ENCODE measurements around the gene KLHL40.
A peak's percentile ranks its signal among the peaks of the same experiment; 100 is the strongest.

KLHL40 gene, protein sequence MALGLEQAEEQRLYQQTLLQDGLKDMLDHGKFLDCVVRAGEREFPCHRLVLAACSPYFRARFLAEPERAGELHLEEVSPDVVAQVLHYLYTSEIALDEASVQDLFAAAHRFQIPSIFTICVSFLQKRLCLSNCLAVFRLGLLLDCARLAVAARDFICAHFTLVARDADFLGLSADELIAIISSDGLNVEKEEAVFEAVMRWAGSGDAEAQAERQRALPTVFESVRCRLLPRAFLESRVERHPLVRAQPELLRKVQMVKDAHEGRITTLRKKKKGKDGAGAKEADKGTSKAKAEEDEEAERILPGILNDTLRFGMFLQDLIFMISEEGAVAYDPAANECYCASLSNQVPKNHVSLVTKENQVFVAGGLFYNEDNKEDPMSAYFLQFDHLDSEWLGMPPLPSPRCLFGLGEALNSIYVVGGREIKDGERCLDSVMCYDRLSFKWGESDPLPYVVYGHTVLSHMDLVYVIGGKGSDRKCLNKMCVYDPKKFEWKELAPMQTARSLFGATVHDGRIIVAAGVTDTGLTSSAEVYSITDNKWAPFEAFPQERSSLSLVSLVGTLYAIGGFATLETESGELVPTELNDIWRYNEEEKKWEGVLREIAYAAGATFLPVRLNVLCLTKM

DNA sequence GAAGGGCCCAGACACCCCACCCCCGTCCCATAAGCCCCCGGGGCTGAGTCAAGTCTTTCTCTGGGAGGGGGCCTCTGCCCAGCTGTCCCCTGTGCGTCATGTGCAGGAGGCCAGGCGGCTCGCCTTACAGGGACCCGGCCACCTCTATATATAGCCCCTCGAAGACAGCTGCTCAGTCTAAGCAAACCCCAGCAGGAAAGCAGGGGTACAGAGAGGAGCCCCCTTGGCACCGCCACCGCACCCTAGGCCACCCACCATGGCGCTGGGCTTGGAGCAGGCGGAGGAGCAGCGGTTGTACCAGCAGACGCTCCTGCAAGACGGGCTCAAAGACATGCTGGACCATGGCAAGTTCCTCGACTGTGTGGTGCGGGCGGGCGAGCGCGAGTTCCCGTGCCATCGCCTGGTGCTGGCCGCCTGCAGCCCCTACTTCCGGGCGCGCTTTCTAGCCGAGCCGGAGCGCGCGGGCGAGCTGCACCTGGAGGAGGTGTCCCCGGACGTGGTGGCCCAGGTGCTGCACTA lies at the start of gene KLHL40:
TSS of gene KLHL40 (plus strand) at position 175 of the 519 bp plus-strand sequence. CDS start at position 257, 82 bp downstream.
- no peak for DNase-seq

DNA sequence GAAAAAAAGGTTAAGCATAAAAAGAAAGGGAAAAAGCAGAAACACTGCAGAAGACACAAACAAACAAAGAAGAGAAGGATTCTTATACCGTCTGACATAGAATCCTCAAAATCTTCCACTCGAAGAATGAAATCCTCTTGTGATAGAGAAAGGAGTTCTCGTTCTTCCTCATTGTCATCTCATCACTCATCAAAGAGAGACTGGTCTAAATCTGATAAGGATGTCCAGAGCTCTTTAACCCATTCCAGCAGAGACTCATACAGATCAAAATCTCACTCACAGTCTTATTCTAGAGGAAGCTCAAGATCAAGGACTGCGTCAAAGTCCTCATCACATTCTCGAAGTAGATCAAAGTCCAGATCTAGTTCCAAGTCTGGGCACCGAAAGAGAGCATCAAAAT lies 48.3 kb upstream of the KLHL40 start:
- DNase-seq = no peak

DNA sequence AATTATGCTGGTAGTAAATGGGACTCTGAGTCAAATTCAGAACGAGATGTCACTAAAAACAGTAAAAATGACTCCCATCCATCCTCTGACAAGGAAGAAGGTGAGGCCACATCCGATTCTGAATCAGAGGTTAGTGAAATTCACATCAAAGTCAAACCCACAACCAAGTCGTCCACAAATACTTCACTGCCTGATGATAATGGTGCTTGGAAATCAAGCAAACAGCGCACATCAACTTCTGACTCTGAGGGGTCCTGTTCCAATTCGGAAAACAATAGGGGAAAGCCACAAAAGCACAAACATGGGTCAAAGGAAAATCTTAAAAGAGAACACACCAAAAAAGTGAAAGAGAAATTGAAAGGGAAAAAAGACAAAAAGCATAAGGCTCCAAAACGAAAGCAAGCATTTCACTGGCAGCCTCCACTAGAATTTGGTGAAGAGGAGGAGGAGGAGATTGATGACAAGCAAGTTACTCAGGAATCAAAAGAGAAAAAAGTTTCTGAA lies 46.9 kb upstream of the KLHL40 start:
- DNase-seq = peak; percentile 91

DNA sequence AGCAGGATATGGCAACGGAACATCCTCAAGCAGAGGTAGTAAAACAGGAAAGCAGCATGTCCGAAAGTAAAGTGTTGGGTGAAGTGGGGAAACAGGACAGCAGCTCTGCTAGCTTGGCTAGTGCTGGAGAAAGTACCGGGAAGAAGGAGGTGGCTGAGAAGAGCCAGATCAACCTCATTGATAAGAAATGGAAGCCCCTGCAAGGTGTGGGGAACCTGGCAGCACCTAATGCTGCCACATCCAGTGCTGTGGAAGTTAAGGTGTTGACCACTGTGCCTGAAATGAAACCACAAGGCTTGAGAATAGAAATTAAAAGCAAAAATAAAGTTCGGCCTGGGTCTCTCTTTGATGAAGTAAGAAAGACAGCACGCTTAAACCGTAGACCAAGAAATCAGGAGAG lies 46.1 kb upstream of the KLHL40 start:
- DNase-seq = no peak

DNA sequence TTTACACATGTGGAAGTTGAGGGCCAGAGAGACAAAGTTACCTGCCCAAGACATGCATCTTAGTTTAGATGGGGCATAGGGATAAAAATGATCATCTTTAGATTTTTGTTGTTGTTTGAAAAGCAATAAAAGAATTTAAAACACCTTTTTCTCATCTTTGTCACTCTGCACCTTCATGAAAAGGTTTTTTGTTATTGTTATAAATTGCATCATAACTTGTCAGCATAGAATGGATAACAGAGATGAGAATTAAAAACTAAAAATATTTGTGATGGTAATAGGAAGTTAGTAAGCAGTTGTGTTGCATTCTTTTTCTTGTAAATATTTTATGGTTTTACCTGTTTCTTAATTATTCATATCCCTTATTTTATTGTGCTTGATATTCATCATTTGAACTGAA lies 45.2 kb upstream of the KLHL40 start:
- DNase-seq = no peak

DNA sequence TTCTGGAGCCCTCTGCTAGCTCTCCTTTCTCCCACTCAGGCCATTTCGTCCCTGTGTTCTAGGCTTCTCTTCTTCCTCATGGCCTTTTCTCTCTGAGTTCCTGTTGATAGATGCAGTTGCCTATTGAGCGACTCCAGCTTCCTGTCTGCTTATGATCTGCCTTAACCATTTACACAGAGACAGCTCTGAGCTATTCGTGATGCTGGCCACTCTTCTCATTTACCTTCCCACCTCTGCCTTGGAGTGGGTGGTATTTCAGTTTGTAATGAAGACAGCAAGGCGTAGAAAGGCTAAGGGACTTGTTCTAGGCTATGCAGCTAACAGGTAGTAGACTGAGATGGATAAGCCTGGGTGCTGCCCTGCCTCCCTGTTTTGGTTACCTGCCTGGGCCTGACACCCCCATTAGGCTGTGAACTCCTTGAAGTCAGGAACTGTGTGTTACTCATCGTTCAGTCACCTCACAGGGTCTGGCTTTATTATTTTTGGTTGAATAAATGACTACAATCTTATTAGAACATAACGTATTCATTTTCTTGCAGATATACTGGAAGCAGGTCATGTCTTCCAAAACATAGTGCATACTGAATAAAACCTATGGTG lies 44.5 kb upstream of the KLHL40 start:
- DNase-seq = no peak

DNA sequence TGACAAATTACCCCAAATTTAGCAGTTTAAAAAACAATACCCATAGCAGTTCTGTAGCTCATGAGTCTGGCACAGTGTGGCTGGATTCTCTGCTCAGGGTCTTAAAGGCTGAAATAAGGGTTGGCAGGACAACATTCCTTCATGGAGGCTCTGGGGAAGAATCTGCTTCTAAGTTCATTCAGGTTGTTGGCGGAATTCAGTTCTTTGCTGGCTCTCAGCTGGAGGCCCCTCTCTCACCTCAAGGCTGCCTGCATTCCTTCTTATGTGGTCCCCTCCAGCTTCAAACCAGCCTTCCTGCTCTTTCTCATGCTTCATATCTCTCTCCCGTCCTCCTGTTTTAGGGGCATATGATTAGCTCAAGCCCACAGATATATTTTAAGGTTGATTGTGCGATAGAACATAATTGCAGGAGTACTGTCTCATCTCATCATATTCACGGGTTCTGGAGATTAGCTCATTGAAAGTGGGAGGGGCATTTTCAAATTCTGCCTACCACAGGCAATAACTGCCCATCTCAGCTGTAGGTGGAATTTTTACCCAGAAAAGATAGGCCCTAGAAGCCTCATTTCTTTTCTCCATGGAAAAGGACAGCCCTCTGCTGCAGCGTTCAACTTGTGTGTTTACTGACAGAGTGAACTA lies 37.4 kb upstream of the KLHL40 start:
- DNase-seq = no peak

DNA sequence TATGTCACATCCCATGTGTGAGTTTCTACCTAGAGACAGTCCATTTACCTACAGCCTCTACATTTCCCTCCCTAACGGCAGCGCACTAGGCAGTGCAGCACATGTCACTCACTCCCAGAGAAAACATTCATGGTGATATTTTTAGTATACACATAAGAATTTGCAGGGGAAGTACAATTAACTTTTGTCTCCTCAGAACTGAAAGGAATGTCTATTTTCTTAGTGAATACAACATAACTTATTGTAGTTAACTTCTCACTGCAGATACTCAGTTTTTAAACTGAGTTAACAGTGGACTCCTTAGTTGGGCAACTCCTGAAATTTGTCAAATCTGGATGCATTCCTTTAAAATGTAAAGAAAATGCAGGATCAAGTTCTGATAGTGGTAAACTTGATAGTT lies 36.3 kb upstream of the KLHL40 start:
- DNase-seq = no peak

DNA sequence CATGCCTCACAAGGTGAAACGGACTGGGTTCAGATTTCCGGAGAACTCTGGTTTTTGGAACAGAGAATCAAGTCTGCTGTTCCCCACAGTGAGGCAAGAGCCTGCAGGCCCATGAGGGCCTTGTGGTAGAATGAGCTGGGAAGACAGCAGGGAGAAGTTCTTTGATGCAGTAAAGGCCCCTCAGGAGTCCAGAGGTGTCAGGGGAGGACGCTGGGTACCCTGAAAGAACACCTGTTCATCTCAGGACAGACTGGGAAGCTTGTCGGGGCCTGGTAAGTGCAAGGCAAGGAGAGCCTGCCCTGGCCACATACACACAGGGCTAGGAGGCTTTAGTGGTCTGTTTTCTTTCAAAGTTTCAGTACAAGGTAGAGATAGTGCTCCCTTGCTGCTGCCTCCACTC lies 35.6 kb upstream of the KLHL40 start:
- DNase-seq = no peak

DNA sequence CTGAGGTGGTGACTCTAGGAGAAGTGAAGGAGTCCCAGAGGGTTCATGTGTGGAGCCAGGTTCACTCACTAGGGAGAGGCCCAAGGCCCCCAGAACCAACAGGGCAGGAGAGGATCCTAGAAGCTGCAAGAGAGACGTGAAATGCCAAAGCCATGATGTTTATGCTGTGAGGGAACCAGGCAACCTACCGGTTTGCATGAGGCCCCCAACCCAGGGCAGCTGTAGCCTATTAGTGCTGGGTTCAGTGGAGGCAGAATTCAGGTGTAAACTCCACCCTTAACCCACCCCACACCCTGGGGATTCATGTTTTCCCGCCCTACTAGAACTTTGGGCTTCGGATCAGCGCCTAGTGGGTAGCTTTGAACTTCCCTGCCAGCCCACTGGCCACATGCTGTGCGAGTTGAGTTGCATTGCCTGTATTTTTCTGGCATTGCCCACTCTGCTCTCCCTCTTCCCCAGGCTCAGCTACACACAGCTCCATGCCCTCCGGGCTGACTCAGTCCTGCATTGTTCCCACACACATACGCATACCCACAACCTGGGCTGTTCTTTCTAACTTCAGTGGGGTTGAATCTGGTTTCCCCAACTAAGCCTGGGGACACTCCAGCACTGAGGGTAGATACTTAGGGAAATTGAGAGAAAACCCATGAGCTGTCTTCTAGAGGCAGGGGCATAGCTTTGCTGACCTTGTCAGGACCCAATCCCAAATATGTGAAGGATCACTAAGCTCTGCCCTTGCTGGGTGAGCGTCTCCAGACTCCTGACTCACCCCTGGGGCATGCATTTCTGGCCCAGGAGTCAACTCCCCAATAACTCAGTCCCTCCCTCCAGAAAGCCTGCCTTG lies 33.9 kb upstream of the KLHL40 start:
- DNase-seq = no peak

DNA sequence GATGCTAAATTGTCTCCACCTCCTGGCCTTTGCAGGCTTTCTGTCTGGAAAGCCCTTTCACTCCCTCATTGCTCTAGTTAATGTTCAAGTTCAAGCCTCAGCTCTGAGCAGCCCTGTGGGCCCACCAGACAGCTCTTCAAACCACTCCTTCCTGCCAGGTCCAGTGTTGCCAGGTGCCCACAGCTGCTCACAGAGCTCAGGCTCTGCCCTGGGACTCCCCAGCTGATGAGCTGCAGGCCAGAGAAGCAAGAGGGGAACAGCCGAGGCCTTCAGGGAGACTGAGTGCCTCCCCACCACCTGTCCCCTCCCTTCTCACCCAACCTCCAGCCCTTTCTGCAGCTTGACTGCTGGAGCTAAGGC lies 33.1 kb upstream of the KLHL40 start:
- no peak for DNase-seq

DNA sequence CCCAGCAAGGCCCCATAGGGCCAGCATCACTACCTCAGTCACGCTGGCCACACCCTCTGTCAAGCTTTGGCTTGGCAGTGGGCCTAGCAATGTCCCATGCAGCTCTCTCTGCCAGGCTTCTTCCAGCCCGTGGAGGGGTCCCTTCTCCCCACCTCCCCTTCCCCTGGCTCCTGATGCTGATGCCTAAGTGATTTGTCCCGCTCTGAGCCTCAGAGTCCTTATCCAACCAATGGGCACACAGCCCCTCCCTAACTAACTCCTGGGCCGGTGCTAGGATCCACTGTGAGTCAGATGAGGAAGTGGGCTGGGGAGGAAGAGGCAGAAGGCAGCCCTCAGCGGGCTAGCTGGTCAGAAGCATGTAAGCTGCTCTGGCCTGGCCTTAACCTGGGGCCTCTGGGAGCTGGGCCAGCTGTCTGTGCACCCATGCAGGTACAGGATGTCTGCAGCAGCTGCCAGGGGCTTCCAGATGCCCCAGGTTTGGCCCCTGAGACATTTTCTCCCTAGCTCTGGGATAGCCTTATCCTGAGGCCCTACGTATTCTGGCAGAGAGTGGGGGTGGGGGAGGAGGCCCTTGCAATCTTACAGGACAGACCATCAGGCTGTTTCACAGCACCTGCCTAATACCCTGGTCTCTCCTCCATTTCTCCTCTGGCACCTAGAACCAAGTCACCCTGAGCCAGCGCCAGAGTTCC lies 32.6 kb upstream of the KLHL40 start:
- no peak for DNase-seq

DNA sequence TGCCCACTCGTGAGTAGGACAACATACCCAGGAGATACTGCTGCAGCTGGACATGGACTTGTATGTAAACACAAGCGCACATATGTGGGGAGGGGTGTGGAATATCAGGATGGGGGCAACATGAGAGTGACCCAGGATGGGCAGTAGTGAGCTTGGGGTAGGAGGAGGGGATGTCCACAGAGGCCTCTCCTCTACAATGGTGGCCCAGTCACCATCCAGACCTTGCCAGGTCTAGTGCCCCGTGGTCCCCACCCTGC lies 32.1 kb upstream of the KLHL40 start:
- no peak for DNase-seq

DNA sequence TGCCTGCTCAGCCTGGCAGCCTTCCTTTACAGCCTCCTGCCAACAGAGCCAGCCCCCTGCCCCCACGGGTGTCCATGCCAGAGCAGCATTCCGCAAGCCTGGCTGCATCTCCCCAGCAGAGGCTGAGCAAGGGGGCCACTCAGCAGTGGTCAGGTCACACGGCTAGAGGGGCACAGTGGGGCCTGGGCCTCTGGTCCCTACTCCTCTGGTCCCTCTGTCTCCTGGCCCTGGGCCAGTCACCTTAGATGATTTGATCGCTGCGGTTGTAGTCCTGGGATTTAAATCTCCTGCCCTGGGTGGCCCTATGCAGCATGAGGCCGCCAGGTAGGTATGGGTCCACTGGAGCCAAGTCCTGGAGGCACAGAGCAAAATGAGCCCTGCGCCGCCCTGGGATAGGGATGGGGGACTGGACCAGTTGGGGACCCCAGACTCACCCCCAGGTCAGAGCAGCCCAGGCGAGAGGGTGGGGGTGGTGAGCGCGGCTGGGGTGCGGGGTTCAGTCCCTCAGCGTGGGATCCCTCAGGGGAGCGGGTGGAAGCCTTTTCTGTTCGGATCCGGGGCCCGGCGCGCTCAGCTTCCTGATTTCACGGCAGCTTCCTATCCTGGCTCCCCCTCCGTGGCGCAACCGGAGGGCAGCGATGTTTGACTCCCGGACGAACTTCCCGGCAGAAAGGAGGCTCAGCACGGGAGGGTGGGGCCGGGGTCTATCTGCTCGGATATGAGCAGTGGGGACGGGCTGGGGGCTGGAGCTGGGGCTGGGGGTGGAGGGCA lies 31.6 kb upstream of the KLHL40 start, which contains the start of gene ZBTB47:
TSS of gene ZBTB47 (plus strand) at position 138 of the 771 bp plus-strand sequence. CDS start 4,659 bp downstream, outside the sequence.
- DNase-seq = no peak

DNA sequence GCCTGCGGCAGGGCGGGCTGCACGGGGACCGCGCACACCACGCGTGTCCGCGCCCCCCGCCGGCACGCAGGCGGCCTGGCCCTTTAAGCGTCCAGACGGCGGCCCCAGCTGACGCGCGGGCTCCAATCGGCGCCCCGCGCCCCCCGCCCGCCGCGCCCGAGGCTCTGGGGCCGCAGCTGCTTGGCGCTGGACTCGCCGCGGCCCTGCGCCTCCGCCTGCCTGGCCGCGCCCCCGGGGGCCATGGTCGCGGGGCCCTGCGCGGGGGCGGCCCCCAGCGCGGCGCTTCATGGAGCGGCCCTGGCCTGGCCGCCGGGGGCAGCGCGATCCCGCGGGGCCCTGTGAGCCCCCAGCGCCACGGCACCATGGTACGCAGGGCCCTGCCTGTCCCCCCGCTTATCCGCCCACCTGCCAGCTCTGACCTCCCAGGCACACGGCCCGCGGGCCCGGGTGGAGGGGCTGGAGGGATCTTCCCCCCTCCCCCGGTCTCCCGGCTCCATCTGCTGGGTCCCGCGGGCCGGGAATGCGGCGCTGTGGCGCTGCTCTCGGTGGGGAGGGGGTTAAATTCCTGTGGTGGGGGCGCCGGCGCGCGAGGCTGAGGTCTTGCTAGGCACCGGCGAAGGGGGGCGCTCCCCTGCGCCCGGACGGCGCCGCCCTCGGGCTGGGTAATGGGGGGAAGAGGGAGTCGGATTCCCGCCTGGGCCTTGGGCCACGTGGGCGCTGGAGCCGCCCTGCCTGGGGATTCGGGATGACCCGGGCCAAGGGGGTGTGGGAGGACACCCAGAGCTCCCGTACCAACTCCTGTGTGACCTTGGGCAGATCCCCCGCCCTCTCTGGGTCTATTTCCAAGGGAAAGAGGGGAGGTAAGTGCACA lies 30.8 kb upstream of the KLHL40 start:
- DNase-seq = no peak

DNA sequence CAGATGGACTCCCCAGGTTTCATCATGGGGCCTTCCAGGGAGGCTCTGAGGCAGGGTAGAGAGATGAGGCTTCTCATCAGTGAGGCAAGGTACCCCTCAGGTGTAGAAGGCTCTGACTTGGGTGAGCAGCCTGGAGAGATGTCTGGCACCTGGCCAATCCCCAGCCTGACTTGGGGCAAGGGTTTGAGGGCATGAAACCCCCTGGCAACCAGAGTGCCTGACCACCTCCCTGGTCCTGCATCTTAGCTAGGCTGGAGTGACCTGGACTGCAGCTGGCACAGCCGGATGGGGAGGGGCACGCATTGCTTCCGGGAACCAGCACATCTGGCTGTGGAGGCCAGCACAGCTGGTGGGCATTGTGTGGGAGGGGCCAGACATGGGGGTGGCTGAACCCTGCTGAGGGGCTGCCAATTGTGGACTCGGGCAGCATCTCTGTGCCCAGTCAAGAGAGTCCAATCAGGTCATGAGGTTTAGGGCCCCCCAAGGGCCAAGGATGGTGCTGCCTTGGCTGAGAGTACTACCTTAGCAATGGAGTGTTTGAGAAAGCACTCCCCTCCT lies 29.9 kb upstream of the KLHL40 start:
- no peak for DNase-seq

DNA sequence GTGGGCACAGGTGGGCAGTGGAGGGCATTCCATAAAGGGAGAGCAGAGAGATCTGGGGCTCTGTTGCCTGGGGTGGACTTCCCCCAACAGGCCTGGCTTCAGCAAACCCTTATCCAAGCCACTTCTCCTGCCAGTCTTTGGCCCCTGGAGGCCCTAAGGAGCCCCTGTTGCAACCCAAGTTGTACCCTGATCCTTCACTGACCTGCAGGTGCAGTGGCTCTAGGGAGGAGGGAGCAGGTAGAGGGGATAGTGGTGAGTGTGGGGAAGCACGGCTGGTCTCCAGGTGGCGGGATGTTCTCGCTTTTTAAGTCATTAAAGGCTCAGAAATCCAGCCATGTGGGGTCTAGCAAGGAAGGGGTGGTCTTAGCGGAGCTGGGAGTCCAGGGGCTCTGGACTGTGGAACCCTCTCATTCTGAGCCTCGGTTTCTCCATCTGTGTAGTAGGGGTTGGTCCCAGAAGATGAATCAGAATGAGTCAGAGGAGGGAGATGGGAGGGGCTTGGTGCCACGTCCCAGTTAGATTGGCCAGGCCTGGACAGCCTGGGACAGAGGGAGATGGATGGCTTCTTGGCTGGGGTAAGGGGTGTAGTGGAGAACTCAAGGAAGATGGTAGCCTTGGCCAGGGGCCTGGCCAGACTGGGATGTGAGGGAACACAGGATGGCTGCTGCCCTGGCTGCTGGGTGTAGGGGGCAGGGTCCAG lies 29.2 kb upstream of the KLHL40 start:
- DNase-seq = no peak

DNA sequence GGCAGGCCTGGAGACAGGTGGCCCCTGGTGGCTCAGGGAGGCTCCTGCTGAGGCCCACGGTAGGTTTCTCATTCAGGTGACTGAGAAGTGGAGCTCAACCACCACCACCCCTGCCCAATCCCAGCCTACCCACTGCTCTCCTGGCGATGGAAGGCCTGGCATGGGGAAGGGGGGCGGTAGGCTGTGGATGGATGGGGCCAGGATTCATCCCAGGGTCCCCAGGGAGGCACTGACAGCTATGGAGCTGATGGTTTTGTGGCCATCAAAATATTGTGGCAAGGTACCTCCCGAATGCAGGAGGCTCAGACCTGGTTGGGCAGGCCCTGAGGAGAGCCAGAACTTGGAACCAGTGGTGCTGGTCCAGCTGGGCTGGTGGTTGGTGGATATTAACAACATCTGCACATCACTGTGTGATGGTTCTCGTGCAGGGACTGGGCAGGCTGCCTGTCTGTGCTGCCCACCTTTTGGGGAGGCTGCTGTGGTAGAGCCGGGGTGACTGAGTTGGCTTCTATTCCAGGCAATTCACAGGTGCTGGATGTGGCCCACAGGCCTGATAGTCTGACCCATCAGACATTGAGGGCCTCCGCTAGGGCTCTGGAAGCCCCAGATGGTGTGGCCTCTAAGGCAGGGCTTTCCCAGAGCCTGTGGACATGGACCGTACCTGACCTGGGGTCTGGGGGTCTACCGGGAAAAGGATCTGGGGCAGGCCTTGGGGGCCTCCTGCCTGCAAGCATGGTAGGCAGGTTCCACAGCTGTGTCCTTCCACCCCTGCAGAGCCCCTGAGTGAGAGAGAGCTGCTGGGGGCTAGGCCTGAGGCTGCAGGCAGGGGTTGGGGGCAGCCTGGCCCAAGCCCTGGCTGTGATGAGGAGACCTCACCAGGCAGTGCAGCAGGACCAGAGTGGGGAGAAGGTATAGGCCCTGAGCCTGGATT lies 28.4 kb upstream of the KLHL40 start:
- DNase-seq = no peak
